Measurements from ENCODE around the gene RIMKLB. TPM values are rescaled to one million over a fixed set of nuclear protein-coding genes. Genes with fewer than 3 reads are reported as not detected.
"Not testable (repeated sequence)": the region's sequence is repeated elsewhere in the genome, so short reads cannot be mapped to it uniquely, and the experiment has no call there.

RIMKLB gene
- total RNA-seq, 1 experiment from 2014 or later, result 42.4 TPM

DNA sequence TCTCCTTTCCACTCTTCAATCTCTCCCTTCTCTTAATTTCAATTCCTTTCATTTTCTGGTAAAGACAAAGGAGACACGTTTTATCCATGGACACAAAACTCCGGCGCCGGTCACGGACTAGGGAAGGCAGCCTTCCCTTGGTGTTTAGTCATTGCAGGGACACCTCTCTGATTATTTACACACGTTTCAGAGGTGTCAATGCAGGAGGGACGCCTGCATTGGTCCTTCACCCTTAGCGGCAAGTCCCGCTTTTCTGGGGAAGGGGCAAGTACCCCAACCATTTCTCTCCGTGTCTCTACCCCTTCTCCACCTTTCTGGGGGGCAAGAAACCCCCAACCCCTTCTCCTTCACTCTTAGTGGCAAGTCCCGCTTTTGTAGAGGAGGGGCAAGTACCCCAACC, 107.7 kb downstream of the RIMKLB start:
- peak overlapping the region; percentile 34; the same call in 1 of the 2 replicates for H3K4me3 ChIP-seq (ENCODE audit: insufficient read depth, low read depth, low read length)
- H3K27me3 ChIP-seq (ENCODE audit: control insufficient read depth, insufficient read depth, low read length); H3K36me3 ChIP-seq (replicated peaks; ENCODE audit: control insufficient read depth, insufficient read depth, low read length); DNase-seq: not testable (repeated sequence)

DNA sequence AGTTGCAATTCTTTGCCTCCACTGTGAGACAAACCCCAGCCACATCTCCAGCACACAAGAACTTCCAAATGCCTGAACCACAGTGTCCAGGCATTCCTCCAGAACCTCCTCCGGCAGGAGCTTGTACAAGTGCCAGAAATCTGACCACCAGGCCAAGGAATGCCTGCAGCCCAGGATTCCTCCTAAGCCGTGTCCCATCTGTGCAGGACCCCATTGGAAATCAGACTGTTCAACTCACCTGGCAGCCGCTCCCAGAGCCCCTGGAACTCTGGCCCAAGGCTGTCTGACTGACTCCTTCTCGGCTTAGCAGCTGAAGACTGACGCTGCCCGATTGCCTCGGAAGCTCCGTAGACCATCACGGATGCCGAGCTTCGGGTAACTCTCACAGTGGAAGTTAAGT, 109.3 kb downstream of the RIMKLB start:
- H3K4me3 ChIP-seq (ENCODE audit: insufficient read depth, low read depth, low read length), result peak overlapping the region; percentile 24; the same call in 1 of the 2 replicates
- H3K27me3 ChIP-seq (ENCODE audit: control insufficient read depth, insufficient read depth, low read length); H3K36me3 ChIP-seq (replicated peaks; ENCODE audit: control insufficient read depth, insufficient read depth, low read length); DNase-seq: not testable (repeated sequence)

DNA sequence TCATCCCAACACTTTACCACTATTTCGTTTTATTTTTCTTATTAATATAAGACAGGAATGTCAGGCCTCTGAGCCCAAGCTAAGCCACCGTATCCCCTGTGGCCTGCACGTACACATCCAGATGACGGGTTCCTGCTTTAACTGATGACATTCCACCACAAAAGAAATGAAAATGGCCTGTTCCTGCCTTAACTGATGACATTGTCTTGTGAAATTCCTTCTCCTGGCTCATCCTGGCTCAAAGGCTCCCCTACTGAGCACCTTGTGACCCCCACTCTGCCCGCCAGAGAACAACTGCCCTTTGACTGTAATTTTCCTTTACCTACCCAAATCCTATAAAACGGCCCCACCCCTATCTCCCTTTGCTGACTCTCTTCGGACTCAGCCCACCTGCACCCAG, 112.3 kb downstream of the RIMKLB start:
- not testable (repeated sequence) for DNase-seq; H3K36me3 ChIP-seq (replicated peaks; ENCODE audit: control insufficient read depth, insufficient read depth, low read length); H3K4me3 ChIP-seq (ENCODE audit: insufficient read depth, low read depth, low read length); H3K27me3 ChIP-seq (ENCODE audit: control insufficient read depth, insufficient read depth, low read length)

DNA sequence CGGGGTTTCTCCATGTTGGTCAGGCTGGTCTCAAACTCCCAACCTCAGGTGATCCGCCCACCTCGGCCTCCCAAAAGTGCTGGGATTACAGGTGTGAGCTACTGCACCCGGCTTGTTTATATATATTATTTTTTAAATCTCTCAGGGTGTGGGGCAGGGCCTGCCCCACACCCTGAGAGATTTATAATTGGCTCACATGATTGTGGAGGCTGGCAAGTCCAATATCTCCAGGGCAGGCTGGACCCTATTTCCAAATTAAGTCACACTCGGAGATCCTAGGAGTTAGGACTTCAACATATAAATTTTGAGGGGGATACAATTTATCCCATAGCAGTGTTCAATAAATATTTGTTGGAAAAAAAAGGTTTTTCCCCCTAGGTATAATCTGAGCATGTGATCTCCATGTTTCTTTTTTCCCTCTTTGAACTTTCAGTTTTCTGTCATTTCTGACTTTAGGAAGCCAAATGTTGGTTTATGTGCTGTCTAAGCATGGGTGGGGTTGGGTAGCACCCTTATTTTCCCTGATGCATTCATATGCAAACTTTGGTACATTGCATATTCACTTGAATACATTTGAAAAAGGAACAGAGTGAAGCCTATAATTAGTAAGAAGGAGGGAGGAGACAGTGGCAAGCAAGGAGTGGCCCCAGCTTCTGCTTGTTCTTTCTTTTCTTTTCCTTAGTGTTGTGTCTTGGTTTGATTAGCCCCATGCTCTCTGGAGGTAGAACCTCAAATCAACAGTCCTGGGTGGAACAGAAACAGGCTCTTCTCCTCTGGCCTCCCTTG, 116.0 kb downstream of the RIMKLB start:
- Histone ChIP-seq H3K4me3 (ENCODE audit: insufficient read depth, low read depth, low read length) (no peak overlapping the region), H3K27me3 (ENCODE audit: control insufficient read depth, insufficient read depth, low read length) (no peaks in the 10 kb centered on the region), H3K36me3 (replicated peaks; ENCODE audit: control insufficient read depth, insufficient read depth, low read length) (no peaks in the 10 kb centered on the region)
- DNase-seq, result no peak

DNA sequence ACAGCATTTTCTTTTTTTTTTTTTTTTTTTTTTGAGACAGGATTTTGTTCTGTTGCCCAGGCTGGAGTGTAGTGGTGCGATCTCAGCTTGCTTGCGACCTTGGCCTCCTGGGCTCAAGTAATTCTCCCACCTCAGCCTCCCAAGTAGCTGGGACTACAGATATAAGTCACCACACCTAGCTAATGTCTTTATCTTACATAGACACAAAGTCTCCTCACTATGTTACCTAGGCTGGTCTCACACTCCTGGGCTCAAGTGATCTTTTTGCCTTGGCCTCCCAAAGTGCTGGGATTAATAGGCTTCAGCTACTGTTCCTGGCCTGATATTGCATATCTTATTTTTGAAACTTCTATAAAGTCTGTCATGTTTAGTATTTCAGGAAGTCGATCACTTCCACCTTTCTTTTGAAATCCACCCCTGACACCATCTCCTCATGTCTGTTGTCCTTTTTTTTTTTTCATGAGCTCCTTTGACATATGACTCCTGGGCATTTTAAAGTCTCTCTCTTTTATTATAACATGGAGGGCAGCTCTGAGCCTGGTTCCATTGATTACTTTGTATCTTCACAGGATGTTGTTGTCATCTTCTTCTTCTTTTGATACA, 118.8 kb downstream of the RIMKLB start:
- no peaks in the 10 kb centered on the region for H3K36me3 ChIP-seq (replicated peaks; ENCODE audit: control insufficient read depth, insufficient read depth, low read length)
- no peak for DNase-seq
- H3K27me3 ChIP-seq (ENCODE audit: control insufficient read depth, insufficient read depth, low read length), result no peaks in the 10 kb centered on the region
- no peak overlapping the region for H3K4me3 ChIP-seq (ENCODE audit: insufficient read depth, low read depth, low read length)

DNA sequence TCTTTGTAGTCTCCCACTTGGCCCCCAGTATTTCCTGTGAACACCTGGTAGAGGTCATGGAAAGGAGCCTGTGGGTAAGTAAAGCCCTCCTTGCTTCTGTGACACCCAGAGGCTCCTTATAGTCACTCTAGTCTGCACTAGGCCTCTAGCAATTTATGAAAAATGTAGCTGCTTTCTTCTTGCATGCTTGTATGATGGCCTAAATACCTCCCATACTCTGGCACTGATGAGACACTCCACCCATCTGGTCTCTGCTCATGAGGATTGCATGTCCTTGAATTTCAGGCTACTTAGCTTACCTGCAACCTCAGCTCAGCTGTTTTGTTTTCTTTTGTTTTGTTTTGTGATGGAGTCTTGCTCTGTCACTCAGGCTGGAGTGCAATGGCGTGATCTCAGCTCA, 120.1 kb downstream of the RIMKLB start:
- Histone ChIP-seq H3K27me3 (ENCODE audit: control insufficient read depth, insufficient read depth, low read length) (no peaks in the 10 kb centered on the region), H3K36me3 (replicated peaks; ENCODE audit: control insufficient read depth, insufficient read depth, low read length) (no peaks in the 10 kb centered on the region), H3K4me3 (ENCODE audit: insufficient read depth, low read depth, low read length) (no peak overlapping the region)
- DNase-seq, result no peak

DNA sequence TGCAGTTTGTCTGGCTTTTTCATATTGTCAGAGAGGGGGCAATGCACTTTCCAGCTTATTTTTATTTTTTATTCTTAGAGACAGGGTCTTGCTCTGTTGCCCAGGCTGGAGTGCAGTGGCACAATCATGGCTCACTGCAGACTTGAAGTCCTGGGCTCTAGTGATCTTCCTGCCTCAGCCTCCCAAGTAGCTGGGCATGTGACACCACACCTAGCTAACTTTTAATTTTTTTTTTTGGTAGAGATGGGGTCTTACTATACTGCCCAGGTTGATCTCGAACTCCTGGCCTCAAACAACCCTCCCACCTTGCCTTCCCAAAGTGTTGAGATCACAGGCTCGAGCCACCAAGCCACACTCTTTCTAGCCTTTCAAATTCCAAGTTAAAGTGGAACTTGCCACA, 120.7 kb downstream of the RIMKLB start:
- no peaks in the 10 kb centered on the region for H3K36me3 ChIP-seq (replicated peaks; ENCODE audit: control insufficient read depth, insufficient read depth, low read length)

DNA sequence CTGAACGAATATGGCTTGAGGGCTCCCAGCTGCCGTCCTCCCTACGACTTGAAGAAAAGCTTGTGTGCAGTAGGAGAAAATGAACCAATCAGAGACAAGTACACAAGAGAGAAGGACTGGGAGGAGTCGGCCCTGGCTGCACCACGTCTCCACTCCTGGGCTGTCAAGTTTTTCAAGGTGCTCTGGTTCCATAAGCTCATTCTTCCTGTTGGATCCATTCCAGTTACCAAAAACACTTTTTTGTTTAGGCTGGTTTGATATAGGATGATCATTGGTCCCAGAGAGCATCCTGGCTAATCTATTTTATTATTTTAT, 121.8 kb downstream of the RIMKLB start:
- 0 out of 2 replicates have a peak overlapping the region, but pooled peaks have one; percentile 4 for H3K4me3 ChIP-seq (ENCODE audit: insufficient read depth, low read depth, low read length)
- H3K27me3 ChIP-seq (ENCODE audit: control insufficient read depth, insufficient read depth, low read length), result no peaks in the 10 kb centered on the region
- peak; percentile 72 for DNase-seq
- H3K36me3 ChIP-seq (replicated peaks; ENCODE audit: control insufficient read depth, insufficient read depth, low read length), result no peaks in the 10 kb centered on the region

More for the DNA sequence above, 120.7 kb downstream of the RIMKLB start:
- no peaks in the 10 kb centered on the region for H3K27me3 ChIP-seq (ENCODE audit: control insufficient read depth, insufficient read depth, low read length)
- DNase-seq, result no peak
- no peak overlapping the region for H3K4me3 ChIP-seq (ENCODE audit: insufficient read depth, low read depth, low read length)

DNA sequence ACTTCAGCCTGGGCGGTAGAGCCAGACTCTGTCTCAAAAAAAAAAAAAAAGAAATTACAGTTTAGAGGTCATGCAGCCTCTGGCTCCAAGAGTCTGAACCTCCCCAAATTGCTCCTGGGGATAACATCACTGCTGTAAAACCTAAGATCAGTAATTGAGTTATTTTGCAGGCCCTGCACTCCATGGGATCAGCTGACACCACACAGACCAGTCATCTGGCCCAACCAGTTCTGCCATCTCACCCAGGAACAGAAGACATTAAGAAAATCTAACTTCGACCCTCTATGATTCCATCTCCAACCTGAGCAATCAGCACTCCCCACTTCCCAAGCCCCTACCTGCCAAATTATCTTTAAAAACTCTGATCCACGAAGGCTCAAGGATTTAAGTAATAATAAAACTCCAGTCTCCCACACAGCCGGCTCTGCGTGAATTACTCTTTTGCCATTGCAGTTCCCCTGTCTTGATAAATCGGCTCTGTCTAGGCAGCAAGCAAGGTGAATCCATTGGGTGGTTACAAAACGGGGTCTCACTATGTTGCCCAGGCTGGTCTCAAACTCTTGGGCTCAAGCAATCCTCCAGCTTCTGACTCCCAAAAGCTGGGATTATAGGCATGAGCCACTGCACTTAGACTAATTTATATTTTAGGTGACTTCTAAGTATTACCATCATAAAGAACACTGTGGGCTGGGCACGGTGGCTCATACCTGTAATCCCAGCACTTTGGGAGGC, 123.1 kb downstream of the RIMKLB start:
- DNase-seq; H3K4me3 ChIP-seq (ENCODE audit: insufficient read depth, low read depth, low read length): not testable (repeated sequence)

DNA sequence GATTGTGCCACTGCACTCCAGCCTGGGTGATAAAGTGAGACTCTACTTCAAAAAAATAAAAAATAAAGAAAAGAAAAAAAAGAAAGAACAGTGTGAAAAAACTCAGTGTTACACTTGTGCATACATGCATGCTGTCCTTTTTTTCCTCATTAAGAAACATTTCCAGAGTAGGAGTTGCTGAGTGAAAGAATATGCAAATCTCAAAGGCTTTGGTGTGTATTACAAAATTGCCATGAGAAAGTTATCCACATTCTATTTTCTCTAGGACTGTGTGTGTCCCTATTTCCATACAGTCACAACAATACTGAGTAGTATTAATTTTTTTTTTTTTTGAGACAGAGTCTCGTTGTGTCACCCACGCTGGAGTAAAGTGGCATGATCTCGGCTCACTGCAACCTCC, 123.8 kb downstream of the RIMKLB start:
- no peak for DNase-seq
- no peak overlapping the region for H3K4me3 ChIP-seq (ENCODE audit: insufficient read depth, low read depth, low read length)
- no peaks in the 10 kb centered on the region for H3K27me3 ChIP-seq (ENCODE audit: control insufficient read depth, insufficient read depth, low read length)
- H3K36me3 ChIP-seq (replicated peaks; ENCODE audit: control insufficient read depth, insufficient read depth, low read length), result no peaks in the 10 kb centered on the region

More for the DNA sequence above, 123.1 kb downstream of the RIMKLB start:
- not testable (repeated sequence) for H3K27me3 ChIP-seq (ENCODE audit: control insufficient read depth, insufficient read depth, low read length); H3K36me3 ChIP-seq (replicated peaks; ENCODE audit: control insufficient read depth, insufficient read depth, low read length)

DNA sequence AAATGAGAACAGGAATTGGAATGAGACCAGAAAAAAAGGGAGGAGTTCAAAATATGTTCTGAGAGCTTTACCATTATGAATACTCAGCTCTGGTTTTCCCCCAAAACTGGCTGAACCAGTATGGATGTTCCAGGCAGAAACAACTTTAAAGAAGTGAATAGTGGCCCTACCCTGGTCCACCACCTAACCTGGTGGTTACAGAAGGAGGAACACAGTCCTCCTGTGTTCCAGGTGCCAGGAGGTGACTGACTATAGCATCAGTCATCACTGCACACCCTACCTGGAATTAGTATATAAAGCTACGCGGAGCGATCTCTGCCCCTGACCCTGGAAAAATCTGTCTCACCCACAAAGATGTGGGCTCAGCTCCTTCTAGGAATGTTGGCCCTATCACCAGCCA, 124.5 kb downstream of the RIMKLB start, which contains the start of gene A2ML1:
TSS of gene A2ML1 (plus strand) at position 324 of the 400 bp plus-strand sequence. CDS start at position 355, 31 bp downstream.
- Histone ChIP-seq H3K36me3 (replicated peaks; ENCODE audit: control insufficient read depth, insufficient read depth, low read length) (no peaks in the 10 kb centered on the region), H3K4me3 (ENCODE audit: insufficient read depth, low read depth, low read length) (no peak within 1 kb of the TSS)

DNA sequence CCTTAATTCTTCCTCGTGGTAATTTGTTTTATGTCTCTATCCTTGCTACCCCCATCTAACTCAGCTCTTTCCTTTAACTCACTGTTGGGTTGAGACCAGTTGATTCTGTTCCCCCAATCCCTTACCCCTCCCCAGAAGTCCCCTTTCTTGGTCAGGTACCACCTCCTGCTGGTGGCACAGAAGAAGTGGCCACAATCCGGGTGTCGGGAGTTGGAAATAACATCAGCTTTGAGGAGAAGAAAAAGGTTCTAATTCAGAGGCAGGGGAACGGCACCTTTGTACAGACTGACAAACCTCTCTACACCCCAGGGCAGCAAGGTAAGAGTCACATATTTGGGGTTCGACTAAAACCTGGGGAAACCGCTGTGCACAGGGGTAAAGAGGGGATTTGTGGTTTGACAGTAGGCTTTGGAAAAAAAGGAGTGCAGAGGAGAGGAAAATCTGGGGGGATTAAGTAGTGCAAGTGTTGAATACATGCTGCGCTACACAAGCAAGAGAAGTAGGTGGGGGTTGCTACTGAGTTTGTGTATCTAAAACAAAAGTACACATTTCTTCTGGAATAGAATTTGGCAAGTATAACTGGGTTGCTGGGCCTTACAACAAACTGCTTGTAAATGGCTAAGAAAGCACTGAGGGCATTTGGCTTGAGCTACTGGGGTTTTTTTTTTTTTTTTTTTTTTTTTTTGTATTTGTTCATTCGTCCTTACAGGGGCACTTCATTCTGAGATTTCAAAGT, 125.9 kb downstream of the RIMKLB start:
- H3K27me3 ChIP-seq (ENCODE audit: control insufficient read depth, insufficient read depth, low read length), result no peaks in the 10 kb centered on the region
- peak overlapping the region; percentile 12; the same call in 1 of the 2 replicates for H3K4me3 ChIP-seq (ENCODE audit: insufficient read depth, low read depth, low read length)
- H3K36me3 ChIP-seq (replicated peaks; ENCODE audit: control insufficient read depth, insufficient read depth, low read length), result no peaks in the 10 kb centered on the region
- peak; percentile 79 for DNase-seq

More for the DNA sequence above, 124.5 kb downstream of the RIMKLB start, which contains the start of gene A2ML1:
- DNase-seq, result no peak
- no peaks in the 10 kb centered on the region for H3K27me3 ChIP-seq (ENCODE audit: control insufficient read depth, insufficient read depth, low read length)

DNA sequence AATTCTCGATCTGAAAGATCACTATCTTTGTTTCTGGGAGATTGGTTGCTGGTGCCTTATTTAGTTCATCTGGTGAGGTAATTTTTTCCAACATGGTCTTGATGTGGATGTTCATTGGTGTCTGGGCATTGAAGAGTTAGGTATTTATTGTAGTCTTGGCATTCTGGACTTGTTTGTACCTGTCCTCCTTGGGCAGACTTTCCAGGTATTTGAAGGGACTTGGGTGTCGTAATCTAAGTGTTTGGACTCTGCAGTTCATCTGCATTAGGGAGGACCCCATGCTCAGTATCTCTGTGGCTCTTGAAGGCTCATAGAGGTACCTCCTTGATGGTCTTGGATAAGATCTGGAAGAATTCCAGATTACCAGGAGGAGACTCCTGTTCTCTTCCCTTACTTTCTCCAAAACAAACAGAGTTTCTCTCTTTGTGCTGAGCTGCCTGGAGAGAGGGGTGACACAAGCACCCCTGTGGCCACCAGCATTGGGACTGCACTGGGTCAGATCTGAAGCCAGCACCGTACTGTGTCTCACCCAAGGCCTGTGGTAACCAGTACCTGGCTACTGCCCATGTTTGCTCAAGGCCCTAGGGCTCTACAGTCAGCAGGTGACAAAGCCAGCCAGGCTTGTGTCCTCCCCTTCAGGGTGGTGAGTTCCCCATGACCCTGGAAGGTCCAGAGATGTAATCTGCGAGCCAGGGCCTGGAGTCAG, 129.9 kb downstream of the RIMKLB start:
- DNase-seq, result no peak
- H3K36me3 ChIP-seq (replicated peaks; ENCODE audit: control insufficient read depth, insufficient read depth, low read length), result no peaks in the 10 kb centered on the region
- H3K4me3 ChIP-seq (ENCODE audit: insufficient read depth, low read depth, low read length), result no peak overlapping the region
- no peaks in the 10 kb centered on the region for H3K27me3 ChIP-seq (ENCODE audit: control insufficient read depth, insufficient read depth, low read length)

Data from H7 (cell line).